ENCODE data around the gene DFFB.

DNA sequence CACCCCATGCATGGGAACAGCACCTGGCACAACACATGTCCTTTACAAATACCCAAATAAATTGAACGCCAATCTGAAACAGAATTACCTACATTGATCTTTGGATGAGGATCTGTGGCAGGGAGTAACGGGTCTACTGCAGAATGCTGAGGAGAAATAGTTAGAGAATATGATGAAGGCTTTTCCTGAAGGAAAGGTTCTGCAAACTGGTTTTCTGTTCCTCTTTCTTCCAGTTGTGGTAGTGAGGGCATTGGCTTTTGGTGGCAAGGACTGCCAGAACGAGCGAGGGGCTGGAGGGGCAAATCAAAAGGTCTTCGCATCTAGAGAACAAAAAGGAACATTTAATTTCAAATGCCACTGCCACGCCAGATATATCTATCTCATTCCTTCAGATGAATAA, 20.1 kb upstream of the DFFB start:
- TF ChIP-seq POLR2A (IDR thresholded peaks at IDR 0.05; ENCODE audit: low read depth, low read length) (no peak), POLR2AphosphoS5 (IDR thresholded peaks at IDR 0.05; ENCODE audit: low read depth, low read length) (no peak), TAF1 (IDR thresholded peaks at IDR 0.05; ENCODE audit: borderline replicate concordance, low read depth, low read length) (no peak)
